GM12878 (cell line): ENCODE results near the gene ZNF652. TPM values are rescaled to one million over a fixed set of nuclear protein-coding genes. Genes with fewer than 3 reads are reported as not detected.

Source experiments
- CHD1 ChIP-seq: IDR thresholded peaks from 2 replicates; pipeline ENCODE4 v1.6.1; 2012; ENCODE audit warnings: low read depth, low read length, improper control_type of control experiment
- CHD4 ChIP-seq: fragments of 200-600 bp; sonication (generic); IDR thresholded peaks from 2 replicates; pipeline ENCODE4 v1.6.1; 2016; ENCODE audit warnings: mild to moderate bottlenecking
- KLF5 ChIP-seq: fragments of 450-650 bp; IDR thresholded peaks from 2 replicates; pipeline ENCODE4 v1.6.1; 2014; ENCODE audit warnings: mild to moderate bottlenecking; ENCODE audit not compliant: partially characterized antibody
- MEF2B ChIP-seq: fragments of 450-650 bp; IDR thresholded peaks from 2 replicates; pipeline ENCODE4 v1.6.1; 2018; ENCODE audit warnings: mild to moderate bottlenecking, moderate library complexity; ENCODE audit not compliant: partially characterized antibody, poor library complexity, severe bottlenecking
- MTA2 ChIP-seq: fragments of 450-650 bp; IDR thresholded peaks from 2 replicates; pipeline ENCODE4 v1.6.1; 2016; ENCODE audit warnings: low read depth, mild to moderate bottlenecking, moderate library complexity
- MYB ChIP-seq: fragments of 150-350 bp; IDR thresholded peaks from 2 replicates; pipeline ENCODE4 v1.6.1; 2014; ENCODE audit warnings: mild to moderate bottlenecking, low read depth, low read length, borderline replicate concordance
- NFYB ChIP-seq: IDR thresholded peaks from 2 replicates; pipeline ENCODE4 v1.6.1; 2011; ENCODE audit warnings: low read depth, mild to moderate bottlenecking, low read length, improper control_type of control experiment, moderate library complexity; ENCODE audit not compliant: insufficient read depth
- NKRF ChIP-seq: fragments of 450-650 bp; conservative IDR thresholded peaks from 2 replicates; pipeline ENCODE4 v1.6.1; 2017; ENCODE audit warnings: mild to moderate bottlenecking, moderate library complexity
- RELB ChIP-seq: fragments of 450-650 bp; IDR thresholded peaks from 2 replicates; pipeline ENCODE4 v1.6.1; 2017; ENCODE audit warnings: low read depth, mild to moderate bottlenecking, moderate library complexity
- SMC3 ChIP-seq: IDR thresholded peaks from 2 replicates; pipeline ENCODE4 v1.6.1; 2011; ENCODE audit warnings: low read length, improper control_type of control experiment, borderline replicate concordance
- SRF ChIP-seq, 2 experiments: IDR thresholded peaks; 2 replicates each; pipeline ENCODE4 v1.6.1; 2011; ENCODE audit warnings: low read depth in 2 of 2, low read length in 2 of 2, mild to moderate bottlenecking in 1 of 2, moderate library complexity in 1 of 2
- SUPT20H ChIP-seq: IDR thresholded peaks from 2 replicates; pipeline ENCODE4 v1.6.1; 2011; ENCODE audit warnings: low read depth, mild to moderate bottlenecking, low read length, moderate library complexity, borderline replicate concordance; ENCODE audit not compliant: control insufficient read depth
- TARDBP ChIP-seq: IDR thresholded peaks from 2 replicates; pipeline ENCODE4 v1.6.1; 2016; ENCODE audit warnings: borderline replicate concordance
- TCF12 ChIP-seq: IDR thresholded peaks from 2 replicates; pipeline ENCODE4 v1.6.1; 2011; ENCODE audit warnings: low read depth, mild to moderate bottlenecking, low read length
- WRNIP1 ChIP-seq: IDR thresholded peaks from 2 replicates; pipeline ENCODE4 v1.6.1; 2011; ENCODE audit warnings: low read depth, low read length, improper control_type of control experiment, borderline replicate concordance
- ZBTB40 ChIP-seq: fragments of 450-650 bp; IDR thresholded peaks from 2 replicates; pipeline ENCODE4 v1.6.1; 2016; ENCODE audit warnings: mild to moderate bottlenecking, moderate library complexity, borderline replicate concordance
- ZNF592 ChIP-seq: fragments of 450-650 bp; IDR thresholded peaks from 2 replicates; pipeline ENCODE4 v1.6.1; 2017; ENCODE audit warnings: mild to moderate bottlenecking, moderate library complexity
- ZNF622 ChIP-seq: fragments of 450-650 bp; IDR thresholded peaks from 2 replicates; pipeline ENCODE4 v1.6.1; 2017; ENCODE audit warnings: mild to moderate bottlenecking, inconsistent platforms
- polyA plus RNA-seq, 11 experiments: library from polyadenylated mRNA; depleted of rRNA in 4 of 11; unstranded in 6 of 11; stranded (reverse) in 5 of 11; fragments of >200 nt; fragmentation: Nextera tagmentation in 4 of 11; fragmentation: Illumina TruSeq in 1 of 11; extraction: Ambion mirVana in 4 of 11; extraction: Trizol in 1 of 11; gene quantifications; 1 replicate in 1 of 11; 2 replicates in 10 of 11; pipeline versions ENCODE4 v1.2.1 to v1.2.3, GENCODE V29; 2011 to 2016; ENCODE audit warnings: inconsistent platforms in 2 of 11, missing spikeins in 2 of 11, low read depth in 1 of 11
- total RNA-seq, 4 experiments: library from RNA; depleted of rRNA in 3 of 4; stranded (reverse); fragments of >200 nt in 3 of 4; fragmentation: Illumina TruSeq in 1 of 4; extraction: Trizol in 1 of 4; gene quantifications; 2 replicates each; pipeline versions ENCODE4 v1.2.1 to v1.2.3, GENCODE V29; 2013 to 2021

The ZNF652 gene
- total and polyA plus RNA-seq, 10 of the 15 experiments (the other 5 are each of a cell fraction or from before 2014, with no cell fraction given) = 3.4 to 13.1 (median 8.7) TPM

GRCh38 chr17:49358641-49359247 is 3.3 kb downstream of the ZNF652 start (continued):
- no peak for TF ChIP-seq ZNF622
- TF ChIP-seq ZNF592 = no peak
- peak; percentile 53; the same call in 1 of the 2 replicates for TF ChIP-seq RELB
- no peak for TF ChIP-seq WRNIP1
- no peak for TF ChIP-seq KLF5
- no peak for TF ChIP-seq SUPT20H
- TF ChIP-seq CHD1 = no peak
- TF ChIP-seq CHD4 = no peak
- no peak for TF ChIP-seq NFYB
- TF ChIP-seq SMC3 = no peak
- peak; percentile 72 for TF ChIP-seq MEF2B
- no peak for TF ChIP-seq TARDBP
- TF ChIP-seq TCF12 = 0 out of 2 replicates have a peak, but pooled peaks have one; percentile 37
- no peak for TF ChIP-seq SRF (IDR thresholded peaks at IDR 0.05; ENCODE audit: low read depth in 2 of 2, low read length in 2 of 2)
- no peak for TF ChIP-seq MYB
- TF ChIP-seq NKRF = no peak
- TF ChIP-seq ZBTB40 = no peak
- TF ChIP-seq MTA2 = peak; percentile 38; the same call in 1 of the 2 replicates
